NCI-H1694 (cell line): Measurements from ENCODE around the gene CDH24.
A peak's percentile ranks its signal among the peaks of the same experiment; 100 is the strongest.
"Not testable (repeated sequence)": the region's sequence is repeated elsewhere in the genome, so short reads cannot be mapped to it uniquely, and the experiment has no call there.

Experiments
- DNase-seq: peaks from one replicate; lab custom pipeline; 2025; lab: John Stamatoyannopoulos, UW

The CDH24 gene

GRCh38 chr14:23020143-23021128, 36.9 kb downstream of the CDH24 start:
- DNase-seq, result no peak

- no peak for DNase-seq
Measured at GRCh38 chr14:23018107-23018506, 39.2 kb downstream of the CDH24 start.

GRCh38 chr14:23017091-23017490, 40.2 kb downstream of the CDH24 start:
- DNase-seq, result no peak

DNA sequence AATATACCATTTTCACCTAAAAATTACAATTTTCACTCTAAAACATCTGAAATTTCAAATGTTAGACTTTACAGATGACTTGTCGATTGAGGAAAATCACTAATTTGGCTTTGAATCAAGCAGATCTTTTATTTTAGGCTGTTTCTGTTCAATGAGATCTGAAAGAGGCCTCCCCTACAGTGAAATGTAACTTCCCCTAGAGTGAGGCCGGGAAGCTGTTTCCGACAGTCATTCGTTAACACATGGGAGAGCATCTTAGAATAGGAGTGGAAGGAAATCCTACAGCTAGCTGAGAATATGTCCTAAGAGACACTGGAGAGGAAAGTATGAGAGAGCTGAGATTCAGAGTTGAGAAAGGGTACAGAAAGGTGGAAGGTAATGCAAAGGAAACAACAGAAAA, 41.7 kb downstream of the CDH24 start:
- DNase-seq, result no peak

GRCh38 chr14:23013749-23014054, 43.6 kb downstream of the CDH24 start:
- not testable (repeated sequence) for DNase-seq

DNA sequence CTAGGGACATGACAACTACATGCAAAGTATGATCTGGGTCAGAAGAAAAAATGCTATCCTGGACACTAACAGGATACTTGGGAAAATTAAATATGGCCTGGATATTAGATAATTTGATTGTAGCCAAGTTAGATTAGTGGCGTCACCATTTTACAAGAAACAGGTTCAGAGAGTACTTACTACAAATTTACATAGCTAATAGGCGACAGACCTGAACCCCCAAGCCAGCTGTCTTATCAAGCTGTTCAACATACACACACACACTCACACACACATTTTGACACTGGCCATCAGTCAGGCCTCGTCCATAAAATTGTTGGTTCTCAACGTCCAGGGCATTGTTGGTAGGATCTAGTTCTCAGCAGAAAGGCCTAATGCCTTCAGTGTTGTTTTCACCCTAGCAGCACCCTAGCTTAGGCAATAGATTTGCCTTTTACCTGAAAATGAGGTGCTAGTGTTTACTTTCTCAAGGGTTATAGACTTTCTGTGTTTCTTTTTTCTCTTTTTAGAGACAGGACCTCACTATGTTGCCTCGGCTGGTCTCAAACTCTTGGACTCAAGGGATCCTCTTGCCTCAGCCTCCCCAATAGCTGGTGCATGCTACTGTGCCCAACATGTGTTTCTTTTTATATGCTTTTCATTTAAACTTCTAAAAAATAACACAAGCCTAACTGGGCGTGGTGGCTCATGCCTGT, 44.1 kb downstream of the CDH24 start:
- DNase-seq, result no peak

GRCh38 chr14:23009939-23010726, 47.2 kb downstream of the CDH24 start, which contains the start of gene C14orf93:
TSS of gene C14orf93 (minus strand) at chr14:23010143. CDS start at chr14:22999023, 11,120 bp downstream.
- peak; percentile 48 for DNase-seq

DNA sequence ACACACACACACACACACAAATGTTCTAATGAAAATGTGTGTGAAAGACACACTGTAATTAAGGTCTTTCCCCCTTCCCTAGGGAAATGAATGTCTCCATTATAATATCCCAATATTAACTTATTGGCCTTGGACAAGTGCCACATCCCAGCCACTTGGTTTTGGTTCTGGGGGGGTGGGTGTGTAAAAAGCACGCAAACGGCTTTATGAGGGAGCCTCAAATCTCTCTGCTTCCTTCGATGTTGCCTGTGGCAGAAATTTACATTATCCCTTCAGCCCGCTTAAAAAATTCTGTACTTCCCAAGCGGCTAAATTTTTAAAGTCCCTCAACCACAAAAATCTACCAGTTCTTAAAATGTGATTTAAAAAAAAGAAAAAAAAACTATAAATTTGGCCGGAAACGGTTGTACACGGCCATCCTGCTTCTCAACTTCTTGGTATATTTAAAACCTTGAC, 47.8 kb downstream of the CDH24 start:
- no peak for DNase-seq

GRCh38 chr14:23008831-23009230, 48.5 kb downstream of the CDH24 start:
- DNase-seq, result peak; percentile 24

DNA sequence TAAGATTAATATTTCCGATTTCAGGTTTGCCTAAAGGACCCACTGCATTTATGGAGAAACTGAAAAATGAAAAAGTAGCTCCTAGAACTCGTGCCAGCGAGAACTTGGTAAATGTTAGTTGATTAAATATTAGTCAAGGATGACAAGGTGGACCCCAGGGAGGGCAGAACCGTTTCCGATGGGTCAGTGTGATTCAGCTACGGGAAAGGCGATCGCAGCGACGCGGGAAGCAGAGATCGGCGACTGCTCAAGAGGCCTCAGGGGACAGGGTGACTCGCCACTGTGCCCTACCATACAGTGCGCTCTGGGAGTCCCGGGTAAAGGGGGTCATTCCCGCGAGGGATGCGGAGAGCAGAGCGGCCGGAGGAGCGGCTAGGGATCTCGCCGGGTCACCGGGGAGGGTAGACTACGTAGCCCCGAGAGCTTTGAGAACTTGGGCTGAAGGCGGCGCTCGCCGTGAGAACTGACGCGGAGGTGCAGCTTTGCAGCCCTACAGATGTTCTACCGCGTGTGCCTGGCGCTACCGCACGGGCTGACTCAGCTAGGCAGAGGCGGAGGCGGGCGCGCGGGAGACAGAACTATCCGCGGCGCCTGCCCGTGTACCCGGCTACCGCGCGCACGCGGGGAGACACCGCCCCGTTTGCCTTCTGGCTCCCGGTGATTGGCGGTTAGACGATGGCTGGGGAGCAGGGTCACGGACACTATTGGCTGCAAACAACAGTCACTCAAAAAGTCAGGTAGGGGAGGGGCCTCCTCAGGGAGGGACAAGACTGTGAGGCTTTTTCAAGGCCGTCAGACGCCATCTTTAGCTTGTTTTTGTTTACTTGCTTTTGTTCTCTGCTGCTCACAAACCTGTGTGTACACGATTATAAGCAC, 50.5 kb downstream of the CDH24 start:
- DNase-seq, result peak; percentile 98

DNA sequence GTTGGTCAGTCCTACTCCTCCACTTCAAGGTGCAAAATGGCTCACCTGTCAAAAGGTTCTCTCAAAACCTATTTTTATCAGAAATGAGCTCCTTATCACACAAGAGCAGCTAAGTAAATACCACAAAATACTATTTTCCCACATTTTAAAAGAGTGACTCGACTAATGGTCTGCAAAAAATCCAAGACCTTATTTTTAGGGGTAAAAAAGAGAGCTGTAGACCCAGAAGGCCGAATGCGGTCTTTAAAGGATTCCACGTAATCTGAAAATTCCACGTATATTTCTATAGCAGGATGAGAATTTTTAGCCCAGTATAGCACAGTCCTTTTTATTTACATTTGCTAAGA, 51.2 kb downstream of the CDH24 start:
- DNase-seq, result no peak

GRCh38 chr14:23005451-23006187, 51.7 kb downstream of the CDH24 start:
- no peak for DNase-seq

DNA sequence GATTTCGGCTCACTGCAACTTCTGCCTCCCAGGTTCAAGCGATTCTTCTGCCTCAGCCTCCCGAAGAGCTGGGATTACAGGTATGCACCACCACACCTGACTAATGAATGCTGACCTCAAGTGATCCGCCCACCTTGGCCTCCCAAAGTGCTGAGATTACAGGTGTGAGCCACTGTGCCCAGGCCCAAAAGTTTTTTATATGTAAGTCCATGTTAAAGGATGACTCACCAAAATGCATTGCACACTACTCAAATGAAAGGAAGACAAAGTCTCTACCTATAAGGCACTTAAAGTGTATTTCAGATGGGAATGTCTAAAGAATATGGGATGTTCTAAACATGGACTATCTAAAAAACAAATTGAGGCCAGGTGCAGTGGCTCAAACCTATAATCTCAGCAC, 53.0 kb downstream of the CDH24 start:
- DNase-seq, result not testable (repeated sequence)

- no peak for DNase-seq
Measured at GRCh38 chr14:23002592-23002991, 54.7 kb downstream of the CDH24 start.

- no peak for DNase-seq
Measured at GRCh38 chr14:23000860-23001259, 56.5 kb downstream of the CDH24 start.

GRCh38 chr14:22998329-22999012, 58.8 kb downstream of the CDH24 start:
- no peak for DNase-seq

- DNase-seq, result peak; percentile 72
Measured at GRCh38 chr14:22997676-22998323, 59.5 kb downstream of the CDH24 start.
